Neural cell (in vitro differentiated cells): ENCODE measurements around the gene EYS. TPM values are rescaled to one million over a fixed set of nuclear protein-coding genes. Genes with fewer than 3 reads are reported as not detected.

Source experiments
- H2AFZ ChIP-seq: fragments of 200-600, 300-800 bp; sonication (generic), shearing (Covaris generic); 2 replicates; pipeline ENCODE4 v1.6.0; 2014; ENCODE audit warnings: low read depth, mild to moderate bottlenecking, antibody characterized with exemption, low read length, moderate library complexity
- H3F3A ChIP-seq: fragments of 200-600 bp; shearing (Covaris generic); 2 replicates; pipeline ENCODE4 v1.6.1; 2016; ENCODE audit warnings: mild to moderate bottlenecking, moderate library complexity, mixed read lengths, antibody characterized with exemption, low read length; ENCODE audit not compliant: insufficient read depth, poor library complexity, severe bottlenecking
- H3K27ac ChIP-seq: fragments of 200-600, 300-800 bp; sonication (generic), shearing (Covaris generic); 2 replicates; pipeline ENCODE4 v1.5.1; 2014; ENCODE audit warnings: mild to moderate bottlenecking, low read length, moderate library complexity
- H3K27me3 ChIP-seq: fragments of 300-800, 200-600 bp; sonication (generic), shearing (Covaris generic); 2 replicates; pipeline ENCODE4 v1.6.0; 2014; ENCODE audit warnings: mild to moderate bottlenecking, low read depth, low read length, moderate library complexity; ENCODE audit not compliant: insufficient read depth
- H3K36me3 ChIP-seq: fragments of 300-800, 200-600 bp; sonication (generic), shearing (Covaris generic); 2 replicates; pipeline ENCODE4 v1.5.1; 2014; ENCODE audit warnings: mild to moderate bottlenecking, antibody characterized with exemption, low read length, moderate library complexity; ENCODE audit not compliant: insufficient read depth
- H3K4me2 ChIP-seq: fragments of 300-800, 200-600 bp; sonication (generic), shearing (Covaris generic); 2 replicates; pipeline ENCODE4 v1.6.0; 2014; ENCODE audit warnings: mild to moderate bottlenecking, low read length
- H3K4me3 ChIP-seq: fragments of 300-800, 200-600 bp; sonication (generic), shearing (Covaris generic); 2 replicates; pipeline ENCODE4 v1.5.1; 2014; ENCODE audit warnings: mild to moderate bottlenecking, low read length, moderate library complexity
- H3K79me2 ChIP-seq: fragments of 200-600 bp; shearing (Covaris generic); replicated peaks from 2 replicates; pipeline ENCODE4 v1.6.0; 2014; ENCODE audit warnings: mild to moderate bottlenecking, low read length, moderate library complexity; ENCODE audit not compliant: insufficient read depth
- H3K9ac ChIP-seq: fragments of 300-800, 200-600 bp; sonication (generic), shearing (Covaris generic); 2 replicates; pipeline ENCODE4 v1.6.1; 2016; ENCODE audit warnings: mild to moderate bottlenecking, low read length, mixed read lengths
- H3K9me2 ChIP-seq: fragments of 200-600 bp; shearing (Covaris generic); 2 replicates; pipeline ENCODE4 v1.6.1; 2016; ENCODE audit warnings: mild to moderate bottlenecking, low read length, mixed read lengths; ENCODE audit not compliant: insufficient read depth
- H3K9me3 ChIP-seq: fragments of 200-600, 300-800 bp; sonication (generic), shearing (Covaris generic); 2 replicates; pipeline ENCODE4 v1.6.1; 2016; ENCODE audit warnings: mild to moderate bottlenecking, mixed run types, low read length, moderate library complexity, mixed read lengths
- H4K20me1 ChIP-seq: fragments of 200-600 bp; shearing (Covaris generic); 2 replicates; pipeline ENCODE4 v1.6.1; 2016; ENCODE audit warnings: mild to moderate bottlenecking, mixed run types; ENCODE audit not compliant: insufficient read depth
- EP300 ChIP-seq: fragments of 450-650 bp; conservative IDR thresholded peaks from 2 replicates; pipeline ENCODE4 v1.6.1; 2014; ENCODE audit warnings: antibody characterized with exemption, mild to moderate bottlenecking, moderate library complexity; ENCODE audit not compliant: poor library complexity, severe bottlenecking
- EZH2 ChIP-seq: fragments of 200-600, 300-800 bp; shearing (Covaris generic), sonication (generic); IDR thresholded peaks from 2 replicates; pipeline ENCODE4 v1.6.1; 2014; ENCODE audit warnings: antibody characterized with exemption, low read length, borderline replicate concordance, mild to moderate bottlenecking; ENCODE audit not compliant: insufficient read depth, poor library complexity, severe bottlenecking
- MXI1 ChIP-seq: fragments of 450-650 bp; conservative IDR thresholded peaks from 2 replicates; pipeline ENCODE4 v1.6.1; 2014; ENCODE audit warnings: antibody characterized with exemption, mild to moderate bottlenecking; ENCODE audit not compliant: poor library complexity, severe bottlenecking
- POLR2AphosphoS5 ChIP-seq: IDR thresholded peaks from 2 replicates; pipeline ENCODE4 v1.6.1; 2012
- RAD21 ChIP-seq: fragments of 450-650 bp; conservative IDR thresholded peaks from 2 replicates; pipeline ENCODE4 v1.6.1; 2014; ENCODE audit warnings: antibody characterized with exemption, mild to moderate bottlenecking, moderate library complexity
- SMC3 ChIP-seq: fragments of 450-650 bp; conservative IDR thresholded peaks from 2 replicates; pipeline ENCODE4 v1.6.1; 2014; ENCODE audit warnings: antibody characterized with exemption, mild to moderate bottlenecking, moderate library complexity; ENCODE audit not compliant: poor library complexity
- TAF1 ChIP-seq: IDR thresholded peaks from 2 replicates; pipeline ENCODE4 v1.6.1; 2012; ENCODE audit warnings: low read depth
- polyA plus RNA-seq: library from polyadenylated mRNA; depleted of rRNA; stranded (reverse); fragments of >200 nt; gene quantifications from 2 replicates; pipeline ENCODE4 v1.2.3, GENCODE V29; 2014
- TF ChIP-seq, protein P1 (sequence below): fragments of 450-650 bp; IDR thresholded peaks from 2 replicates; pipeline ENCODE4 v1.5.1; 2014; ENCODE audit warnings: antibody characterized with exemption, mild to moderate bottlenecking, moderate library complexity; ENCODE audit not compliant: poor library complexity, severe bottlenecking
- TF ChIP-seq, protein P2 (sequence below): IDR thresholded peaks from 2 replicates; pipeline ENCODE4 v1.6.1; 2012; ENCODE audit warnings: borderline replicate concordance

The EYS gene
- polyA plus RNA-seq, 1 donor from 2014 or later: 0.38 TPM

DNA sequence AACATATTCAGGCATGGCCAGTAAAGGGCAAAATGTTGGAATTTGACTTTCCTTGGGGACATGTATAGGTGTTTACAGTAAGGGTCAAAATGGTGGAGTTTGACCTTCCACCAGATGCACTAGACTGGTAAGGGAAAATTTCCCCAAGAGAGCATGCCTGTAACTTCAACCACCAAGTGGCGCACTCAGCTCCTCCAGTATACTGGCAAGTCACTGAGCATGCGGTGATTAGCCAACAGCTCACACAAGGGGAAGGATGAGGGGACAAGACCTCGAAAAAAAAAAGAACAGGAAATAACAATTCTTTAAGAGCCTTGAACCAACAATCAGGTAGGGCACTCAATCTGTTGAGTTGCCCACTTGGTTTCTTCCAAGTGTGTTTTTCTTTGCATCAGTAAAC, 140.9 kb downstream of the EYS start:
- no peak overlapping the region for H3K27ac ChIP-seq
- H3K9me2 ChIP-seq: no peaks in the 10 kb centered on the region
- H3K36me3 ChIP-seq: no peaks in the 10 kb centered on the region
- H2AFZ ChIP-seq: no peak overlapping the region
- no peak overlapping the region for H3K4me3 ChIP-seq
- no peak for TF ChIP-seq EZH2
- TF ChIP-seq EP300: no peak
- TF ChIP-seq, protein P1, sequence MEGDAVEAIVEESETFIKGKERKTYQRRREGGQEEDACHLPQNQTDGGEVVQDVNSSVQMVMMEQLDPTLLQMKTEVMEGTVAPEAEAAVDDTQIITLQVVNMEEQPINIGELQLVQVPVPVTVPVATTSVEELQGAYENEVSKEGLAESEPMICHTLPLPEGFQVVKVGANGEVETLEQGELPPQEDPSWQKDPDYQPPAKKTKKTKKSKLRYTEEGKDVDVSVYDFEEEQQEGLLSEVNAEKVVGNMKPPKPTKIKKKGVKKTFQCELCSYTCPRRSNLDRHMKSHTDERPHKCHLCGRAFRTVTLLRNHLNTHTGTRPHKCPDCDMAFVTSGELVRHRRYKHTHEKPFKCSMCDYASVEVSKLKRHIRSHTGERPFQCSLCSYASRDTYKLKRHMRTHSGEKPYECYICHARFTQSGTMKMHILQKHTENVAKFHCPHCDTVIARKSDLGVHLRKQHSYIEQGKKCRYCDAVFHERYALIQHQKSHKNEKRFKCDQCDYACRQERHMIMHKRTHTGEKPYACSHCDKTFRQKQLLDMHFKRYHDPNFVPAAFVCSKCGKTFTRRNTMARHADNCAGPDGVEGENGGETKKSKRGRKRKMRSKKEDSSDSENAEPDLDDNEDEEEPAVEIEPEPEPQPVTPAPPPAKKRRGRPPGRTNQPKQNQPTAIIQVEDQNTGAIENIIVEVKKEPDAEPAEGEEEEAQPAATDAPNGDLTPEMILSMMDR: no peak
- TF ChIP-seq RAD21: no peak
- no peak for TF ChIP-seq SMC3
- TF ChIP-seq, protein P2, sequence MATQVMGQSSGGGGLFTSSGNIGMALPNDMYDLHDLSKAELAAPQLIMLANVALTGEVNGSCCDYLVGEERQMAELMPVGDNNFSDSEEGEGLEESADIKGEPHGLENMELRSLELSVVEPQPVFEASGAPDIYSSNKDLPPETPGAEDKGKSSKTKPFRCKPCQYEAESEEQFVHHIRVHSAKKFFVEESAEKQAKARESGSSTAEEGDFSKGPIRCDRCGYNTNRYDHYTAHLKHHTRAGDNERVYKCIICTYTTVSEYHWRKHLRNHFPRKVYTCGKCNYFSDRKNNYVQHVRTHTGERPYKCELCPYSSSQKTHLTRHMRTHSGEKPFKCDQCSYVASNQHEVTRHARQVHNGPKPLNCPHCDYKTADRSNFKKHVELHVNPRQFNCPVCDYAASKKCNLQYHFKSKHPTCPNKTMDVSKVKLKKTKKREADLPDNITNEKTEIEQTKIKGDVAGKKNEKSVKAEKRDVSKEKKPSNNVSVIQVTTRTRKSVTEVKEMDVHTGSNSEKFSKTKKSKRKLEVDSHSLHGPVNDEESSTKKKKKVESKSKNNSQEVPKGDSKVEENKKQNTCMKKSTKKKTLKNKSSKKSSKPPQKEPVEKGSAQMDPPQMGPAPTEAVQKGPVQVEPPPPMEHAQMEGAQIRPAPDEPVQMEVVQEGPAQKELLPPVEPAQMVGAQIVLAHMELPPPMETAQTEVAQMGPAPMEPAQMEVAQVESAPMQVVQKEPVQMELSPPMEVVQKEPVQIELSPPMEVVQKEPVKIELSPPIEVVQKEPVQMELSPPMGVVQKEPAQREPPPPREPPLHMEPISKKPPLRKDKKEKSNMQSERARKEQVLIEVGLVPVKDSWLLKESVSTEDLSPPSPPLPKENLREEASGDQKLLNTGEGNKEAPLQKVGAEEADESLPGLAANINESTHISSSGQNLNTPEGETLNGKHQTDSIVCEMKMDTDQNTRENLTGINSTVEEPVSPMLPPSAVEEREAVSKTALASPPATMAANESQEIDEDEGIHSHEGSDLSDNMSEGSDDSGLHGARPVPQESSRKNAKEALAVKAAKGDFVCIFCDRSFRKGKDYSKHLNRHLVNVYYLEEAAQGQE: no peak
- no peak for TF ChIP-seq POLR2AphosphoS5
- no peak for TF ChIP-seq MXI1
- TF ChIP-seq TAF1: no peak
- no peak overlapping the region for H3K9ac ChIP-seq
- H3K4me2 ChIP-seq: no peak overlapping the region
- H3F3A ChIP-seq: no peaks in the 10 kb centered on the region
- H3K9me3 ChIP-seq: no peaks in the 10 kb centered on the region
- no peaks in the 10 kb centered on the region for H4K20me1 ChIP-seq
- H3K27me3 ChIP-seq: no peaks in the 10 kb centered on the region
- H3K79me2 ChIP-seq: no peaks in the 10 kb centered on the region

DNA sequence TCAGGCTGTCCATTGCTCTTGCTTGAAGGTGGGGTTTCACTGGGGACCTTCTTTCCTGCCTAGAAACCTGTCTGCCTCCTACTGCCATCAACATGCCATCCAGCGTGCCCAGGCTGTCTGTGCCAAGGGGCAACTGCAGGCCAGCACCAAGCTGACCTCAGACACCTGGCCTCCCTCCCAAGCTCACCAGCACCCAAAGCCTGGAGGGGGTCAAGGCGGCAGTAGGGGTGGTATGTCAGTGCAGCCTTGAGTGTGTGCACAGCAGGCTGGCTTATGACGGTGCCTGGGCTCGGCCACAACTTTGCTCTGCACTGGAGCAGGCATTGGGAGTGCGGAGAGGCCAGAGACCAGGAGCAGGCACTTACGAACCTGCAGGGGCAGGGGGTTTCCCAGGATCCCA, 149.0 kb downstream of the EYS start:
- Histone ChIP-seq H3K27ac (no peak overlapping the region), H3K27me3 (no peaks in the 10 kb centered on the region), H3K36me3 (no peaks in the 10 kb centered on the region), H3F3A (no peaks in the 10 kb centered on the region), H3K4me2 (no peak overlapping the region), H3K9me2 (no peaks in the 10 kb centered on the region), H3K9ac (no peak overlapping the region), H3K9me3 (peaks cover 2% of the 10 kb centered on the region), H3K4me3 (no peak overlapping the region), H3K79me2 (no peaks in the 10 kb centered on the region), H2AFZ (no peak overlapping the region), H4K20me1 (no peaks in the 10 kb centered on the region)
- TF ChIP-seq, protein P2: no peak
- TF ChIP-seq SMC3 (no peak), TAF1 (no peak), EP300 (no peak), RAD21 (no peak), EZH2 (no peak), POLR2AphosphoS5 (no peak), MXI1 (no peak)
- TF ChIP-seq, protein P1: no peak
